OCI-LY1 (cell line): ENCODE data around the gene ADGRL2.

ENCODE experiments used
- H2AFZ ChIP-seq: fragments of 200-600 bp; sonication (generic), shearing (Covaris generic); 2 replicates; pipeline ENCODE4 v1.6.0; 2014; ENCODE audit warnings: antibody characterized with exemption, mild to moderate bottlenecking, low read length
- H3F3A ChIP-seq: fragments of 200-600 bp; sonication (generic), shearing (Covaris generic); 2 replicates; pipeline ENCODE4 v1.6.0; 2014; ENCODE audit warnings: mild to moderate bottlenecking, antibody characterized with exemption, low read length, moderate library complexity; ENCODE audit not compliant: insufficient read depth
- H3K27ac ChIP-seq: fragments of 200-600 bp; sonication (generic); 2 replicates; pipeline ENCODE4 v1.5.1; 2014; ENCODE audit warnings: low read length, mixed run types, mild to moderate bottlenecking, low read depth; ENCODE audit not compliant: poor library complexity, severe bottlenecking
- H3K27me3 ChIP-seq: fragments of 200-600 bp; sonication (generic); 2 replicates; pipeline ENCODE4 v1.6.0; 2014; ENCODE audit warnings: antibody characterized with exemption, mild to moderate bottlenecking, low read length, moderate library complexity; ENCODE audit not compliant: insufficient read depth
- H3K36me3 ChIP-seq: fragments of 200-600 bp; sonication (generic); 2 replicates; pipeline ENCODE4 v1.6.1; 2014; ENCODE audit warnings: mild to moderate bottlenecking, antibody characterized with exemption, low read length, moderate library complexity, mixed read lengths; ENCODE audit not compliant: insufficient read depth
- H3K4me1 ChIP-seq: fragments of 200-600 bp; sonication (generic); 2 replicates; pipeline ENCODE4 v1.5.1; 2014; ENCODE audit warnings: mild to moderate bottlenecking, low read length, moderate library complexity; ENCODE audit not compliant: insufficient read depth, severe bottlenecking
- H3K4me2 ChIP-seq: fragments of 200-600 bp; sonication (generic), shearing (Covaris generic); 2 replicates; pipeline ENCODE4 v1.6.1; 2014; ENCODE audit warnings: low read length
- H3K4me3 ChIP-seq: fragments of 200-600 bp; sonication (generic); 2 replicates; pipeline ENCODE4 v1.5.1; 2014; ENCODE audit warnings: low read length, low read depth, mild to moderate bottlenecking, mixed read lengths; ENCODE audit not compliant: poor library complexity, severe bottlenecking
- H3K79me2 ChIP-seq: fragments of 200-600 bp; shearing (Covaris generic); 2 replicates; pipeline ENCODE4 v1.6.1; 2016; ENCODE audit warnings: mixed run types, low read length, mixed read lengths; ENCODE audit not compliant: insufficient read depth
- H3K9ac ChIP-seq: fragments of 200-600 bp; sonication (generic), shearing (Covaris generic); 2 replicates; pipeline ENCODE4 v1.6.1; 2014; ENCODE audit warnings: mild to moderate bottlenecking, low read length, mixed read lengths
- H3K9me2 ChIP-seq: fragments of 200-600 bp; sonication (generic), shearing (Covaris generic); 2 replicates; pipeline ENCODE4 v1.6.1; 2014; ENCODE audit warnings: low read depth, mild to moderate bottlenecking, low read length, mixed read lengths
- H3K9me3 ChIP-seq: fragments of 200-600 bp; shearing (Covaris generic); 2 replicates; pipeline ENCODE4 v1.6.1; 2014; ENCODE audit warnings: low read length, mixed read lengths
- H4K20me1 ChIP-seq: fragments of 200-600 bp; sonication (generic), shearing (Covaris generic); 2 replicates; pipeline ENCODE4 v1.6.0; 2016; ENCODE audit warnings: mild to moderate bottlenecking, low read length; ENCODE audit not compliant: insufficient read depth
- CTCF ChIP-seq: fragments of 200-600 bp; sonication (generic), shearing (Covaris generic); IDR thresholded peaks from 2 replicates; pipeline ENCODE4 v1.5.1; 2017; ENCODE audit warnings: mild to moderate bottlenecking, antibody characterized with exemption, low read length, moderate library complexity, mixed read lengths
- EZH2 ChIP-seq: fragments of 200-600 bp; sonication (generic), shearing (Covaris generic); IDR thresholded peaks from 2 replicates; pipeline ENCODE4 v1.8.0; 2017; ENCODE audit warnings: borderline replicate concordance, mixed run types, mild to moderate bottlenecking, antibody characterized with exemption, low read length, moderate library complexity, mixed read lengths

ADGRL2 gene

GRCh38 chr1:81887421-81888144, 86.8 kb downstream of the ADGRL2 start:
- H3K9me3 ChIP-seq, result no peaks in the 10 kb centered on the region
- no peaks in the 10 kb centered on the region for H3K79me2 ChIP-seq
- H3K9ac ChIP-seq, result no peak overlapping the region
- no peaks in the 10 kb centered on the region for H3K36me3 ChIP-seq
- no peaks in the 10 kb centered on the region for H3F3A ChIP-seq
- TF ChIP-seq CTCF, result no peak
- no peak for TF ChIP-seq EZH2
- no peak overlapping the region for H3K4me2 ChIP-seq
- no peaks in the 10 kb centered on the region for H3K27me3 ChIP-seq
- H4K20me1 ChIP-seq, result no peaks in the 10 kb centered on the region
- H3K9me2 ChIP-seq, result no peaks in the 10 kb centered on the region
- no peak overlapping the region for H3K27ac ChIP-seq
- no peak overlapping the region for H2AFZ ChIP-seq
- H3K4me1 ChIP-seq, result no peaks in the 10 kb centered on the region
- no peak overlapping the region for H3K4me3 ChIP-seq

- H3K79me2 ChIP-seq, result no peaks in the 10 kb centered on the region
- H3K4me3 ChIP-seq, result no peak overlapping the region
- H3K36me3 ChIP-seq, result no peaks in the 10 kb centered on the region
- no peak overlapping the region for H2AFZ ChIP-seq
- TF ChIP-seq CTCF (no peak), EZH2 (no peak)
- H3K4me2 ChIP-seq, result no peak overlapping the region
- H3K27me3 ChIP-seq, result no peaks in the 10 kb centered on the region
- no peaks in the 10 kb centered on the region for H4K20me1 ChIP-seq
- H3K9me3 ChIP-seq, result no peaks in the 10 kb centered on the region
- no peaks in the 10 kb centered on the region for H3K9me2 ChIP-seq
- H3F3A ChIP-seq, result no peaks in the 10 kb centered on the region
- H3K4me1 ChIP-seq, result no peaks in the 10 kb centered on the region
- H3K9ac ChIP-seq, result no peak overlapping the region
- H3K27ac ChIP-seq, result no peak overlapping the region
Observed at GRCh38 chr1:81889166-81889565, 88.4 kb downstream of the ADGRL2 start.

- Histone ChIP-seq H3K27me3 (no peaks in the 10 kb centered on the region), H3K9me3 (no peaks in the 10 kb centered on the region), H3K27ac (no peak overlapping the region), H3K36me3 (no peaks in the 10 kb centered on the region), H2AFZ (no peak overlapping the region), H3K79me2 (no peaks in the 10 kb centered on the region), H3K4me1 (no peaks in the 10 kb centered on the region), H3K4me2 (no peak overlapping the region), H3F3A (no peaks in the 10 kb centered on the region), H4K20me1 (no peaks in the 10 kb centered on the region), H3K9me2 (no peaks in the 10 kb centered on the region), H3K4me3 (no peak overlapping the region), H3K9ac (no peak overlapping the region)
- TF ChIP-seq EZH2 (no peak), CTCF (no peak)
Observed at GRCh38 chr1:81894867-81895266, 94.1 kb downstream of the ADGRL2 start.
